K562 (cell line): ENCODE measurements around the gene CDT1. TPM values are rescaled to one million over a fixed set of nuclear protein-coding genes. Genes with fewer than 3 reads are reported as not detected.
A peak's percentile ranks its signal among the peaks of the same experiment; 100 is the strongest.

Experiments used
- ADNP ChIP-seq: fragments of 200-800 bp; sonication (Bioruptor generic); IDR thresholded peaks from 2 replicates; pipeline ENCODE4 v1.6.1; 2016; ENCODE audit warnings: missing genetic modification characterization, missing compliant biosample characterization
- BCL6 ChIP-seq: fragments of 250-450 bp; sonication (Bioruptor Pico); IDR thresholded peaks from 2 replicates; pipeline ENCODE4 v1.4.0; 2020
- CBFB ChIP-seq: sonication (generic); formaldehyde crosslinking; IDR thresholded peaks from 2 replicates; pipeline ENCODE4 v1.4.0; 2020; ENCODE audit warnings: mild to moderate bottlenecking, missing genetic modification reagents
- MYC ChIP-seq, 2 experiments: fragments of 250-450 bp in 1 of 2; sonication (Bioruptor Pico) in 1 of 2; IDR thresholded peaks; 2 replicates each; pipeline versions ENCODE4 v1.5.1 to v1.6.1; 2012 to 2021; ENCODE audit warnings: low read depth in 2 of 2, borderline replicate concordance in 1 of 2, improper control_type of control experiment in 1 of 2, low read length in 1 of 2, mild to moderate bottlenecking in 1 of 2, moderate library complexity in 1 of 2
- SRSF3 ChIP-seq: fragments of 200-400 bp; formaldehyde crosslinking; IDR thresholded peaks from 2 replicates; pipeline ENCODE4 v1.6.1; 2016; ENCODE audit warnings: mild to moderate bottlenecking, low read length, moderate library complexity; ENCODE audit not compliant: insufficient read depth
- STAT5A ChIP-seq: IDR thresholded peaks from 2 replicates; pipeline ENCODE4 v1.6.1; 2012; ENCODE audit warnings: low read length, inconsistent platforms, borderline replicate concordance
- XRCC5 ChIP-seq: fragments of 200-400 bp; formaldehyde crosslinking; IDR thresholded peaks from 2 replicates; pipeline ENCODE4 v1.6.1; 2017; ENCODE audit warnings: low read depth, mild to moderate bottlenecking, low read length
- YY1 ChIP-seq, 3 experiments: IDR thresholded peaks; 2 replicates each; pipeline ENCODE4 v1.6.1; 2011; ENCODE audit warnings: low read length in 2 of 3, mild to moderate bottlenecking in 2 of 3, moderate library complexity in 2 of 3, borderline replicate concordance in 1 of 3, control low read depth in 1 of 3, low read depth in 1 of 3; ENCODE audit not compliant: insufficient read depth in 3 of 3, insufficient replicate concordance in 2 of 3, control insufficient read depth in 1 of 3, insufficient read length in 1 of 3; ENCODE audit errors: extremely low read depth in 1 of 3
- ZNF134 ChIP-seq: fragments of 250-450 bp; sonication (Bioruptor Pico); conservative IDR thresholded peaks from 2 replicates; pipeline ENCODE4 v1.4.0; 2020
- ZNF644 ChIP-seq: fragments of 200-800 bp; sonication (Bioruptor generic); IDR thresholded peaks from 2 replicates; pipeline ENCODE4 v1.6.1; 2016; ENCODE audit warnings: low read depth, missing genetic modification characterization, missing compliant biosample characterization
- polyA plus RNA-seq, 8 experiments: library from polyadenylated mRNA; depleted of rRNA in 4 of 8; stranded (reverse) in 5 of 8; unstranded in 3 of 8; fragments of >200 nt; fragmentation: Nextera tagmentation in 2 of 8; fragmentation: Illumina TruSeq in 1 of 8; extraction: Ambion mirVana in 2 of 8; extraction: Trizol in 1 of 8; gene quantifications; 2 replicates each; pipeline versions ENCODE4 v1.2.1 to v1.2.3, GENCODE V29; 2011 to 2014; ENCODE audit warnings: inconsistent platforms in 1 of 8, missing spikeins in 1 of 8
- total RNA-seq, 7 experiments: library from RNA; depleted of rRNA in 6 of 7; stranded (reverse); fragments of >200 nt in 6 of 7; fragmentation: Illumina TruSeq in 2 of 7; extraction: Trizol in 2 of 7; gene quantifications; 2 replicates each; pipeline versions ENCODE4 v1.2.1 to v1.2.3, GENCODE V29; 2011 to 2021; ENCODE audit warnings: low replicate concordance in 1 of 7
- TF ChIP-seq, protein P1 (sequence below): sonication (generic); formaldehyde crosslinking; IDR thresholded peaks from 2 replicates; pipeline ENCODE4 v1.5.0; 2020; ENCODE audit warnings: missing genetic modification reagents
- TF ChIP-seq, protein P2 (sequence below), 2 experiments: fragments of 450-650 bp; IDR thresholded peaks; 2 replicates each; pipeline ENCODE4 v1.6.1; 2016
- TF ChIP-seq, protein P3 (sequence below): fragments of 250-450 bp; sonication (Bioruptor Pico); IDR thresholded peaks from 2 replicates; pipeline ENCODE4 v1.5.0; 2021; ENCODE audit warnings: mild to moderate bottlenecking, borderline replicate concordance
- TF ChIP-seq, protein P4 (sequence below): conservative IDR thresholded peaks from 2 replicates; pipeline ENCODE4 v1.6.1; 2011; ENCODE audit warnings: low read depth, mild to moderate bottlenecking, low read length; ENCODE audit not compliant: control insufficient read depth
- TF ChIP-seq, protein P5 (sequence below): fragments of 450-650 bp; formaldehyde crosslinking; IDR thresholded peaks from 2 replicates; pipeline ENCODE4 v1.4.0; 2020; ENCODE audit warnings: mild to moderate bottlenecking, moderate library complexity
- TF ChIP-seq, protein P6 (sequence below): fragments of 200-400 bp; formaldehyde crosslinking; IDR thresholded peaks from 2 replicates; pipeline ENCODE4 v1.6.1; 2017; ENCODE audit warnings: mild to moderate bottlenecking, low read depth, low read length, moderate library complexity

CDT1 gene
- total and polyA plus RNA-seq, 9 of the 15 experiments (the other 6 are each of a cell fraction or from before 2014, with no cell fraction given) = 0.92 to 178 (median 14.2) TPM

DNA sequence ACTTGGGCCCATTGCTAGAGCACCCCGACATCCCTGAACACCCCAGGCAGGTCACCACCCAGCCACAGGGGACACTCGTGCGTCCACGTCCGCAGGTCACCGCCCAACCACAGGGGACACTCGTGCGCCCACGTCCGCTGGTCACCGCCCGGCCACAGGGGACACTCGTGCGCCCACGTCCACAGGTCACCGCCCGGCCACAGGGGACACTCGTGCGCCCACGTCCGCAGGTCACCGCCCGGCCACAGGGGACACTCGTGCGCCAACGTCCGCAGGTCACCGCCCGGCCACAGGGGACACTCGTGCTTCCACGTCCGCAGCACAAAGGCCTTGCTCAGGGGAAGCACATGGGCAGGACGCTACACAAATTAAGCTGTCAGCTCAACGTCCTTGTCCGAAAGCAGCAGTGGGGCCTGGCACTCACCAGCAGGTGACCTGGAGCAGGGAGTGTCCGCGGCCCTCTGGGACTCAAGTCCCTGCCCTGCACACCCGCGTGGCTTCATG lies 35.5 kb downstream of the CDT1 start (continued):
- TF ChIP-seq MYC (IDR thresholded peaks at IDR 0.05; ENCODE audit: low read depth, low read length) (peak; percentile 71; the same call in 1 of the 2 replicates), MYC (CRISPR knock-in tag; IDR thresholded peaks at IDR 0.05; ENCODE audit: borderline replicate concordance, low read depth) (no peak), BCL6 (CRISPR knock-in tag) (no peak), CBFB (CRISPR knock-in tag) (0 out of 2 replicates have a peak, but pooled peaks have one; percentile 37), ZNF134 (CRISPR knock-in tag) (no peak), ADNP (no peak), YY1 (IDR thresholded peaks at IDR 0.05; ENCODE audit: borderline replicate concordance in 1 of 3, control insufficient read depth in 1 of 3, extremely low read depth in 1 of 3, insufficient read depth in 3 of 3, insufficient read length in 1 of 3, insufficient replicate concordance in 2 of 3, low read depth in 1 of 3, low read length in 2 of 3) (no peak), XRCC5 (0 out of 2 replicates have a peak, but pooled peaks have one; percentile 68), STAT5A (no peak), ZNF644 (tag) (no peak), SRSF3 (no peak)
- TF ChIP-seq, protein P1, sequence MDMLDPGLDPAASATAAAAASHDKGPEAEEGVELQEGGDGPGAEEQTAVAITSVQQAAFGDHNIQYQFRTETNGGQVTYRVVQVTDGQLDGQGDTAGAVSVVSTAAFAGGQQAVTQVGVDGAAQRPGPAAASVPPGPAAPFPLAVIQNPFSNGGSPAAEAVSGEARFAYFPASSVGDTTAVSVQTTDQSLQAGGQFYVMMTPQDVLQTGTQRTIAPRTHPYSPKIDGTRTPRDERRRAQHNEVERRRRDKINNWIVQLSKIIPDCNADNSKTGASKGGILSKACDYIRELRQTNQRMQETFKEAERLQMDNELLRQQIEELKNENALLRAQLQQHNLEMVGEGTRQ (CRISPR knock-in tag) = no peak
- TF ChIP-seq, protein P2, sequence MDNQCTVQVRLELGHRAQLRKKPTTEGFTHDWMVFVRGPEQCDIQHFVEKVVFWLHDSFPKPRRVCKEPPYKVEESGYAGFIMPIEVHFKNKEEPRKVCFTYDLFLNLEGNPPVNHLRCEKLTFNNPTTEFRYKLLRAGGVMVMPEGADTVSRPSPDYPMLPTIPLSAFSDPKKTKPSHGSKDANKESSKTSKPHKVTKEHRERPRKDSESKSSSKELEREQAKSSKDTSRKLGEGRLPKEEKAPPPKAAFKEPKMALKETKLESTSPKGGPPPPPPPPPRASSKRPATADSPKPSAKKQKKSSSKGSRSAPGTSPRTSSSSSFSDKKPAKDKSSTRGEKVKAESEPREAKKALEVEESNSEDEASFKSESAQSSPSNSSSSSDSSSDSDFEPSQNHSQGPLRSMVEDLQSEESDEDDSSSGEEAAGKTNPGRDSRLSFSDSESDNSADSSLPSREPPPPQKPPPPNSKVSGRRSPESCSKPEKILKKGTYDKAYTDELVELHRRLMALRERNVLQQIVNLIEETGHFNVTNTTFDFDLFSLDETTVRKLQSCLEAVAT (IDR thresholded peaks at IDR 0.05) = 0 out of 4 replicates have a peak, but pooled peaks of 1 of the 2 experiments have one; percentile 50
- TF ChIP-seq, protein P3, sequence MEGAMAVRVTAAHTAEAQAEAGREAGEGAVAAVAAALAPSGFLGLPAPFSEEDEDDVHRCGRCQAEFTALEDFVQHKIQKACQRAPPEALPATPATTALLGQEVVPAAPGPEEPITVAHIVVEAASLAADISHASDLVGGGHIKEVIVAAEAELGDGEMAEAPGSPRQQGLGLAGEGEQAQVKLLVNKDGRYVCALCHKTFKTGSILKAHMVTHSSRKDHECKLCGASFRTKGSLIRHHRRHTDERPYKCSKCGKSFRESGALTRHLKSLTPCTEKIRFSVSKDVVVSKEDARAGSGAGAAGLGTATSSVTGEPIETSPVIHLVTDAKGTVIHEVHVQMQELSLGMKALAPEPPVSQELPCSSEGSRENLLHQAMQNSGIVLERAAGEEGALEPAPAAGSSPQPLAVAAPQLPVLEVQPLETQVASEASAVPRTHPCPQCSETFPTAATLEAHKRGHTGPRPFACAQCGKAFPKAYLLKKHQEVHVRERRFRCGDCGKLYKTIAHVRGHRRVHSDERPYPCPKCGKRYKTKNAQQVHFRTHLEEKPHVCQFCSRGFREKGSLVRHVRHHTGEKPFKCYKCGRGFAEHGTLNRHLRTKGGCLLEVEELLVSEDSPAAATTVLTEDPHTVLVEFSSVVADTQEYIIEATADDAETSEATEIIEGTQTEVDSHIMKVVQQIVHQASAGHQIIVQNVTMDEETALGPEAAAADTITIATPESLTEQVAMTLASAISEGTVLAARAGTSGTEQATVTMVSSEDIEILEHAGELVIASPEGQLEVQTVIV (CRISPR knock-in tag) = no peak
- TF ChIP-seq, protein P4, sequence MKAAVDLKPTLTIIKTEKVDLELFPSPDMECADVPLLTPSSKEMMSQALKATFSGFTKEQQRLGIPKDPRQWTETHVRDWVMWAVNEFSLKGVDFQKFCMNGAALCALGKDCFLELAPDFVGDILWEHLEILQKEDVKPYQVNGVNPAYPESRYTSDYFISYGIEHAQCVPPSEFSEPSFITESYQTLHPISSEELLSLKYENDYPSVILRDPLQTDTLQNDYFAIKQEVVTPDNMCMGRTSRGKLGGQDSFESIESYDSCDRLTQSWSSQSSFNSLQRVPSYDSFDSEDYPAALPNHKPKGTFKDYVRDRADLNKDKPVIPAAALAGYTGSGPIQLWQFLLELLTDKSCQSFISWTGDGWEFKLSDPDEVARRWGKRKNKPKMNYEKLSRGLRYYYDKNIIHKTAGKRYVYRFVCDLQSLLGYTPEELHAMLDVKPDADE = no peak
- TF ChIP-seq, protein P5, sequence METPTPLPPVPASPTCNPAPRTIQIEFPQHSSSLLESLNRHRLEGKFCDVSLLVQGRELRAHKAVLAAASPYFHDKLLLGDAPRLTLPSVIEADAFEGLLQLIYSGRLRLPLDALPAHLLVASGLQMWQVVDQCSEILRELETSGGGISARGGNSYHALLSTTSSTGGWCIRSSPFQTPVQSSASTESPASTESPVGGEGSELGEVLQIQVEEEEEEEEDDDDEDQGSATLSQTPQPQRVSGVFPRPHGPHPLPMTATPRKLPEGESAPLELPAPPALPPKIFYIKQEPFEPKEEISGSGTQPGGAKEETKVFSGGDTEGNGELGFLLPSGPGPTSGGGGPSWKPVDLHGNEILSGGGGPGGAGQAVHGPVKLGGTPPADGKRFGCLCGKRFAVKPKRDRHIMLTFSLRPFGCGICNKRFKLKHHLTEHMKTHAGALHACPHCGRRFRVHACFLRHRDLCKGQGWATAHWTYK (CRISPR knock-in tag) = no peak
- TF ChIP-seq, protein P6, sequence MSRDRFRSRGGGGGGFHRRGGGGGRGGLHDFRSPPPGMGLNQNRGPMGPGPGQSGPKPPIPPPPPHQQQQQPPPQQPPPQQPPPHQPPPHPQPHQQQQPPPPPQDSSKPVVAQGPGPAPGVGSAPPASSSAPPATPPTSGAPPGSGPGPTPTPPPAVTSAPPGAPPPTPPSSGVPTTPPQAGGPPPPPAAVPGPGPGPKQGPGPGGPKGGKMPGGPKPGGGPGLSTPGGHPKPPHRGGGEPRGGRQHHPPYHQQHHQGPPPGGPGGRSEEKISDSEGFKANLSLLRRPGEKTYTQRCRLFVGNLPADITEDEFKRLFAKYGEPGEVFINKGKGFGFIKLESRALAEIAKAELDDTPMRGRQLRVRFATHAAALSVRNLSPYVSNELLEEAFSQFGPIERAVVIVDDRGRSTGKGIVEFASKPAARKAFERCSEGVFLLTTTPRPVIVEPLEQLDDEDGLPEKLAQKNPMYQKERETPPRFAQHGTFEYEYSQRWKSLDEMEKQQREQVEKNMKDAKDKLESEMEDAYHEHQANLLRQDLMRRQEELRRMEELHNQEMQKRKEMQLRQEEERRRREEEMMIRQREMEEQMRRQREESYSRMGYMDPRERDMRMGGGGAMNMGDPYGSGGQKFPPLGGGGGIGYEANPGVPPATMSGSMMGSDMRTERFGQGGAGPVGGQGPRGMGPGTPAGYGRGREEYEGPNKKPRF = no peak
